Measurements from ENCODE around the gene PIK3C2A. TPM values are rescaled to one million over a fixed set of nuclear protein-coding genes. Genes with fewer than 3 reads are reported as not detected.

The PIK3C2A gene
- total RNA-seq, 4 donors from 2014 or later, result 8.8 to 21.0 (median 14.8) TPM

DNA sequence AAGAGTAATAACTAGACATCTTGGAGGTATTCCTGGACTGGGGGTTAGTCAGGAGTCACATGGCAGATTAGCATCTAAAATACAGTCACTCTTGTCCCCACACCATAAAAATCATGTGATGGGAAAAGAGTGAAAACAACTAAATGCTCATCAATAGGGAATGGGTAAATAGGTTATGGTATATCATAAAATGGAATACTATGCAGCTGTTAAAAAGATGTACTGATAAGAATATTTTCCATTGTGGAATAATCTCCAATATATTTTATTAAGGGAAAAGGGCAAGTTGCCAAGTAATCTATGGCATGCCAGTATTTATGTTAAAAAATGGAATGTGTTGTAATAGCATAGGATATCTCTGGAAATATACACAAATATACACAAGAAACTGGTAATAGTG lies 6.6 kb upstream of the PIK3C2A start:
- no peaks in the 10 kb centered on the region for H3K36me3 ChIP-seq
- TF ChIP-seq POLR2A (IDR thresholded peaks at IDR 0.05) (no peak), CTCF (IDR thresholded peaks at IDR 0.05 in 4 of 5, conservative IDR thresholded peaks at IDR 0.05 in 1 of 5) (no peak)
- DNase-seq (no peak), ATAC-seq (no peak)
- in situ Hi-C loops (cut with MboI; ENCODE audit: low sequenced_read_pairs in 4 of 4) (no loop called here), intact Hi-C loops (cut with DNase I; ENCODE audit: low total_unique reads) (no loop called here)
- no peak overlapping the region for H3K4me3 ChIP-seq
- no peaks in the 10 kb centered on the region for H3K27me3 ChIP-seq
- no peaks in the 10 kb centered on the region for H3K9me3 ChIP-seq
- H3K4me1 ChIP-seq, result peaks cover 0 to 4% of the 10 kb centered on the region in 2 donors
- no peak overlapping the region for H3K27ac ChIP-seq

DNA sequence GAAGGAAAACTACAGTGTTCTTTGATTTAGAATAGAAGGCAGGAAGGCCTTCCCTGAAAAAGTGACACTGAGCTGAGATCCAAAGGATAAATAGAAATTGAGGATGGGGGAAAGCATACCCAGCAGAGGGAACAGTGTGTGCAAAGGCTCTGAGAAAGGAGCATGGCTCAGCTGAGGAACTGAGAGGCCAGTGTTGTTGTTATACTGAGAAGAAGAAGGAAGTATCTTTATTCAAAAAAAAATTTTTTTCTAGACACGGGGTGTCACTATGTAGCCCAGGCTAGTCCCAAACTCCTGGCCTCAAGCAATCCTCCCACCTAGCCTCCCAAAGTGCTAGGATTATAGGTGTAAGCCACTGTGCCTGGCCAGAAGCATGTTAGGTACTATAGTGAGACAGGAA lies 3.5 kb upstream of the PIK3C2A start:
- no peak overlapping the region for H3K27ac ChIP-seq

DNA sequence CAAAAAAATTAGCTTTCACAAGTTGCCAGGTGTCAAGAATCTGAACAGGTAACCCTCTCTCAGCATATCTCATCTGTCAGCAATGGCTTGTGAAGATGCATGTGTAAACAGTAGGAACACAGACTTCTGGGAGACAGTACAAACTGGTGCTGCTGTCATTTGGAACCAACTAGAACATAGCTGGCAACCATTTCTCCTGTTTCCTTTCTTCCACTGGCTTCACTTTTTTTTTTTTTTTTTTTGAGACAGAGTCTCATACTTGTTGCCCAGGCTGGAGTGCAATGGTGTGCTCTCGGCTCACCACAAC lies 2.1 kb upstream of the PIK3C2A start:
- H3K27me3 ChIP-seq, result no peaks in the 10 kb centered on the region
- no peak for DNase-seq
- H3K9me3 ChIP-seq, result no peaks in the 10 kb centered on the region
- no peak overlapping the region for H3K4me3 ChIP-seq
- peak overlapping the region in 3 of 4 donors; percentile 47 to 90 (median 75) for H3K27ac ChIP-seq
- TF ChIP-seq CTCF (IDR thresholded peaks at IDR 0.05 in 4 of 5, conservative IDR thresholded peaks at IDR 0.05 in 1 of 5) (no peak), POLR2A (IDR thresholded peaks at IDR 0.05) (no peak)
- H3K4me1 ChIP-seq, result peaks cover 16 to 26% of the 10 kb centered on the region in 2 donors
- in situ Hi-C loops (cut with MboI; ENCODE audit: low sequenced_read_pairs in 4 of 4), result no loop called here
- ATAC-seq, result no peak
- intact Hi-C loops (cut with DNase I; ENCODE audit: low total_unique reads), result loop anchor here (2.0 to 10.0 kb wide), 2 partner anchors 67 to 145 kb away; partner anchors contain the start of genes NCR3LG1 and NUCB2
- no peaks in the 10 kb centered on the region for H3K36me3 ChIP-seq

More for the DNA sequence above, 3.5 kb upstream of the PIK3C2A start:
- intact Hi-C loops (cut with DNase I; ENCODE audit: low total_unique reads), result no loop called here
- H3K4me1 ChIP-seq, result peaks cover 15 to 18% of the 10 kb centered on the region in 2 donors
- H3K36me3 ChIP-seq, result no peaks in the 10 kb centered on the region
- no peaks in the 10 kb centered on the region for H3K27me3 ChIP-seq
- no peaks in the 10 kb centered on the region for H3K9me3 ChIP-seq
- H3K4me3 ChIP-seq, result no peak overlapping the region
- TF ChIP-seq CTCF (IDR thresholded peaks at IDR 0.05 in 4 of 5, conservative IDR thresholded peaks at IDR 0.05 in 1 of 5) (no peak), POLR2A (IDR thresholded peaks at IDR 0.05) (no peak)
- in situ Hi-C loops (cut with MboI; ENCODE audit: low sequenced_read_pairs in 4 of 4), result no loop called here
- ATAC-seq, result no peak
- DNase-seq, result no peak

GRCh38 chr11:17208257-17208999 lies 642 bp upstream of the PIK3C2A start:
- H3K4me1 ChIP-seq, result peaks cover 16 to 26% of the 10 kb centered on the region in 2 donors
- DNase-seq, result peak; percentile 22 to 36
- H3K4me3 ChIP-seq, result peak overlapping the region; percentile 89 to 97 (median 92)

More at GRCh38 chr11:17208257-17208999, 642 bp upstream of the PIK3C2A start:
- H3K27me3 ChIP-seq, result no peaks in the 10 kb centered on the region
- peak; percentile 61 to 70 for ATAC-seq
- no peaks in the 10 kb centered on the region for H3K9me3 ChIP-seq
- in situ Hi-C loops (cut with MboI; ENCODE audit: low sequenced_read_pairs in 4 of 4), result no loop called here
- intact Hi-C loops (cut with DNase I; ENCODE audit: low total_unique reads), result loop anchor here (1.0 to 10.0 kb wide), 3 partner anchors 68 to 146 kb away; partner anchors contain the start of genes NCR3LG1, NUCB2 and RPS13
- no peak for TF ChIP-seq POLR2A (IDR thresholded peaks at IDR 0.05)
- TF ChIP-seq CTCF (IDR thresholded peaks at IDR 0.05 in 4 of 5, conservative IDR thresholded peaks at IDR 0.05 in 1 of 5), result no peak
- no peaks in the 10 kb centered on the region for H3K36me3 ChIP-seq
- H3K27ac ChIP-seq, result peak overlapping the region; percentile 90 to 98 (median 96)

Measured in gastrocnemius medialis (tissue), 4 donors.